Smooth muscle cell (in vitro differentiated cells): ENCODE data around the gene CAPNS1. TPM values are rescaled to one million over a fixed set of nuclear protein-coding genes. Genes with fewer than 3 reads are reported as not detected.

Experiments used
- DNase-seq: peaks from one replicate; lab custom pipeline; 2025; ENCODE audit not compliant: unreplicated experiment; lab: John Stamatoyannopoulos, UW
- H2AFZ ChIP-seq: fragments of 200-600 bp; sonication (generic); 2 replicates; pipeline ENCODE4 v1.6.0; 2016; ENCODE audit warnings: antibody characterized with exemption, low read depth, mild to moderate bottlenecking
- H3F3A ChIP-seq: fragments of 200-600 bp; sonication (generic); 2 replicates; pipeline ENCODE4 v1.6.0; 2017; ENCODE audit warnings: antibody characterized with exemption, low read depth
- H3K27ac ChIP-seq: fragments of 200-600 bp; sonication (generic); 2 replicates; pipeline ENCODE4 v1.5.1; 2016; ENCODE audit warnings: low read depth, mild to moderate bottlenecking
- H3K27me3 ChIP-seq: fragments of 200-600 bp; sonication (generic); 2 replicates; pipeline ENCODE4 v1.6.1; 2016; ENCODE audit warnings: low read depth, mild to moderate bottlenecking
- H3K36me3 ChIP-seq: fragments of 200-600 bp; sonication (generic); 2 replicates; pipeline ENCODE4 v1.5.1; 2016; ENCODE audit warnings: low read depth
- H3K4me1 ChIP-seq: fragments of 200-600 bp; sonication (generic); 2 replicates; pipeline ENCODE4 v1.5.1; 2016; ENCODE audit warnings: low read depth
- H3K4me2 ChIP-seq: fragments of 200-600 bp; sonication (generic); 2 replicates; pipeline ENCODE4 v1.6.0; 2016; ENCODE audit warnings: mild to moderate bottlenecking
- H3K4me3 ChIP-seq: fragments of 200-600 bp; sonication (generic); 2 replicates; pipeline ENCODE4 v1.5.1; 2016; ENCODE audit warnings: mild to moderate bottlenecking
- H3K79me2 ChIP-seq: fragments of 200-600 bp; sonication (generic); 2 replicates; pipeline ENCODE4 v1.6.0; 2016; ENCODE audit warnings: low read depth, mild to moderate bottlenecking
- H3K9ac ChIP-seq: fragments of 200-600 bp; sonication (generic); 2 replicates; pipeline ENCODE4 v1.6.0; 2016; ENCODE audit warnings: low read depth
- H3K9me3 ChIP-seq: fragments of 200-600 bp; sonication (generic); replicated peaks from 2 replicates; pipeline ENCODE4 v1.5.1; 2016; ENCODE audit warnings: low read depth
- H4K20me1 ChIP-seq: fragments of 200-600 bp; sonication (generic); 2 replicates; pipeline ENCODE4 v1.6.0; 2016; ENCODE audit warnings: low read depth
- WGBS: methylation state at CpG from one replicate; pipeline ENCODE4 v1.1.7; 2016; ENCODE audit warnings: low lambda C conversion rate; 5-methylcytosine and 5-hydroxymethylcytosine counted together
- polyA plus RNA-seq: library from polyadenylated mRNA; unstranded; fragments of >200 nt; fragmentation: Nextera tagmentation; extraction: Ambion mirVana; gene quantifications from 2 replicates; pipeline ENCODE4 v1.2.1, GENCODE V29; 2016
- total RNA-seq: library from RNA; depleted of rRNA; stranded (reverse); fragments of >200 nt; gene quantifications from 2 replicates; pipeline ENCODE4 v1.2.3, GENCODE V29; 2014
- TF ChIP-seq, protein P1 (sequence below): fragments of 200-600 bp; sonication (generic); IDR thresholded peaks from 2 replicates; pipeline ENCODE4 v1.5.1; 2017; ENCODE audit warnings: borderline replicate concordance, mild to moderate bottlenecking, antibody characterized with exemption; ENCODE audit not compliant: insufficient read depth, poor library complexity, severe bottlenecking

The CAPNS1 gene
- total and polyA plus RNA-seq, 2 experiments from 2014 or later = 183 to 383 TPM

DNA sequence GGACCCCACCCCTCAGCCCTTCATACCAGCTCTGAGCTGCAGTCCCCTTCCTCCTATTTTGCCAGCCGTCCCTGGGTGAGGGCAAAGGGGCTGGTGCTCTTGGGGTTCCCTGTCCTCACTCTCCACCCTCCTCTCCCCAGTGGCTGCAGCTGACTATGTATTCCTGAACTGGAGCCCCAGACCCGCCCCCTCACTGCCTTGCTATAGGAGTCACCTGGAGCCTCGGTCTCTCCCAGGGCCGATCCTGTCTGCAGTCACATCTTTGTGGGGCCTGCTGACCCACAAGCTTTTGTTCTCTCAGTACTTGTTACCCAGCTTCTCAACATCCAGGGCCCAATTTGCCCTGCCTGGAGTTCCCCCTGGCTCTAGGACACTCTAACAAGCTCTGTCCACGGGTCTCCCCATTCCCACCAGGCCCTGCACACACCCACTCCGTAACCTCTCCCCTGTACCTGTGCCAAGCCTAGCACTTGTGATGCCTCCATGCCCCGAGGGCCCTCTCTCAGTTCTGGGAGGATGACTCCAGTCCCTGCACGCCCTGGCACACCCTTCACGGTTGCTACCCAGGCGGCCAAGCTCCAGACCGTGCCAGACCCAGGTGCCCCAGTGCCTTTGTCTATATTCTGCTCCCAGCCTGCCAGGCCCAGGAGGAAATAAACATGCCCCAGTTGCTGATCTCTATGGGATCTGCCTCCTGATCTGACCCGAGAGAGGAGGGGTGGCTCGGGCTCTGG lies 10.0 kb downstream of the CAPNS1 start:
- Histone ChIP-seq H3K27me3 (no peaks in the 10 kb centered on the region), H3F3A (no peaks in the 10 kb centered on the region), H3K27ac (no peak overlapping the region), H3K36me3 (peaks cover 6% of the 10 kb centered on the region), H4K20me1 (peaks cover 58% of the 10 kb centered on the region), H2AFZ (no peak overlapping the region), H3K9ac (no peak overlapping the region), H3K79me2 (peaks cover 4% of the 10 kb centered on the region), H3K4me1 (no peaks in the 10 kb centered on the region), H3K9me3 (no peaks in the 10 kb centered on the region), H3K4me3 (no peak overlapping the region), H3K4me2 (no peak overlapping the region)
- no peak for DNase-seq
- TF ChIP-seq, protein P1, sequence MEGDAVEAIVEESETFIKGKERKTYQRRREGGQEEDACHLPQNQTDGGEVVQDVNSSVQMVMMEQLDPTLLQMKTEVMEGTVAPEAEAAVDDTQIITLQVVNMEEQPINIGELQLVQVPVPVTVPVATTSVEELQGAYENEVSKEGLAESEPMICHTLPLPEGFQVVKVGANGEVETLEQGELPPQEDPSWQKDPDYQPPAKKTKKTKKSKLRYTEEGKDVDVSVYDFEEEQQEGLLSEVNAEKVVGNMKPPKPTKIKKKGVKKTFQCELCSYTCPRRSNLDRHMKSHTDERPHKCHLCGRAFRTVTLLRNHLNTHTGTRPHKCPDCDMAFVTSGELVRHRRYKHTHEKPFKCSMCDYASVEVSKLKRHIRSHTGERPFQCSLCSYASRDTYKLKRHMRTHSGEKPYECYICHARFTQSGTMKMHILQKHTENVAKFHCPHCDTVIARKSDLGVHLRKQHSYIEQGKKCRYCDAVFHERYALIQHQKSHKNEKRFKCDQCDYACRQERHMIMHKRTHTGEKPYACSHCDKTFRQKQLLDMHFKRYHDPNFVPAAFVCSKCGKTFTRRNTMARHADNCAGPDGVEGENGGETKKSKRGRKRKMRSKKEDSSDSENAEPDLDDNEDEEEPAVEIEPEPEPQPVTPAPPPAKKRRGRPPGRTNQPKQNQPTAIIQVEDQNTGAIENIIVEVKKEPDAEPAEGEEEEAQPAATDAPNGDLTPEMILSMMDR = no peak
- 93% methylated on average over 13 of the region's 13 CpGs for WGBS

DNA sequence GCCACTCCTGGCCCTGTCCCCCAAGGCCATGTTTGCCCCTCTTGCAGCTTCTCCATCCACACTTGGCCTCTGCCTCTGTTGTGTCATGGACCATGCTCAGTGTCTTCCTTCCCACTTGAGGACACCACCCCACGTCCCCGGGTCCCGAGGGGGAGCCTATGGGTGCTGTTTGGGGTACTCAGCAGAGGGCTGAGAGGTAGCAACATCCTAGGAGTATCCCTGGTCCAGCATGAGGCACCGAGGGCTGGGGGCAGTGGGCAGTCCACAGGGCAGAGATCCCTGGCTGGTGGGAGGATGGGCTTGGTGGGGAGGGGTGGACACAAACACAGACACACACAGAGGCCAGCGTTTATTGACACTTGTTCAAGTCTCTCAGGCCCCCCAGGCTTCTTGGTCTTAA lies 10.7 kb downstream of the CAPNS1 start:
- H3K4me1 ChIP-seq = no peaks in the 10 kb centered on the region
- H3K4me3 ChIP-seq = no peak overlapping the region
- no peaks in the 10 kb centered on the region for H3F3A ChIP-seq
- no peaks in the 10 kb centered on the region for H3K9me3 ChIP-seq
- peaks cover 58% of the 10 kb centered on the region for H4K20me1 ChIP-seq
- 92% methylated on average over 5 of the region's 5 CpGs for WGBS
- no peak overlapping the region for H3K27ac ChIP-seq
- peaks cover 6% of the 10 kb centered on the region for H3K36me3 ChIP-seq
- H2AFZ ChIP-seq = no peak overlapping the region
- H3K27me3 ChIP-seq = no peaks in the 10 kb centered on the region
- H3K9ac ChIP-seq = no peak overlapping the region
- TF ChIP-seq, protein P1 = no peak
- H3K4me2 ChIP-seq = no peak overlapping the region
- H3K79me2 ChIP-seq = peaks cover 4% of the 10 kb centered on the region
- no peak for DNase-seq

DNA sequence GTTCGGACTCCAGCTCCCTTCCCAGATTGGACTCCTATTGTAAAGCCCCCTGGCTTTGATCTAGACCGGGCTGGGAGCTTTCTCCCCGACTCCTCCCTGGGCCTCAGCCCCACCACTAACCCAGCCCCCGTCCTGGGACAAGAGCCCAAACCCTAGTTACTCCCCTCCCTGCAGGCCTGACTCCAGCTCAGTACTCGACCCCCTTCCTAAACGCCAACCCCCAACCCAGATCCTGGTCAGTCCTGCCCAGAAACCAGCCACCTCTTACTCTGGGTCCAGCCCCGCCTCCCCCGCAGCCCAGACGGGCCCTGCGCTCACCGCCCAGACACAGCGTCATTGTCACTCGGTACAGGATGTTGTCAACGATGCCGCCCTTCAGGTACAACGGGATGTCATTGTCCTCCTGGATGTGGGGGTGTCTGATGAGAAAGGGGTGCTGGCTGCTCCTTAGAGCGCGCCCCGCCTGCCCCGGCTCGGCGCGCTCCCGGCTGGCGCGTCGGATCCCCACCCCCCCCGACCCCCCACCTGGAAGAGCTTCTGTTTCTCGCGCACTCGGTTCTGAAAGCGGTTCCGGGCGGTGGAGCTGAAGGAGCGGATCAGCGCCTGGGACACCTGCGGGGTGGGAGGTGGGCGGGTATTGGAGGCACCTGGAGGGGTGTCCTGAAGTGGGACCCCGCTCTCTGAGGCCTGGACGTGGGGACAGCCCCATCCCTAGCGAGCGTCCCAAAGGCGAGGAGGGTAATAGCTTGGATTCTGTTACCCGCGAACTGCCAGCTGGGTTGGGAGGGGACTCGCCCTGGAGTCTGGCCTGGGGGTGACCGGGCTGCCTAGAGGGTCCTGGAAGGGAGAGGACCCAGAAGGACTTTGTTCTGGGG lies 11.5 kb downstream of the CAPNS1 start:
- no peak overlapping the region for H2AFZ ChIP-seq
- no peaks in the 10 kb centered on the region for H3K4me1 ChIP-seq
- 93% methylated on average over 39 of the region's 47 CpGs for WGBS
- DNase-seq = no peak
- no peak overlapping the region for H3K9ac ChIP-seq
- no peak overlapping the region for H3K4me2 ChIP-seq
- no peak overlapping the region for H3K4me3 ChIP-seq
- H3K27me3 ChIP-seq = no peaks in the 10 kb centered on the region
- H3K79me2 ChIP-seq = no peaks in the 10 kb centered on the region
- peaks cover 51% of the 10 kb centered on the region for H4K20me1 ChIP-seq
- H3K36me3 ChIP-seq = peaks cover 6% of the 10 kb centered on the region
- no peak overlapping the region for H3K27ac ChIP-seq
- H3K9me3 ChIP-seq = no peaks in the 10 kb centered on the region
- H3F3A ChIP-seq = no peaks in the 10 kb centered on the region
- TF ChIP-seq, protein P1 = no peak
